BJ (cell line): ENCODE results near the gene MROH8. TPM values are rescaled to one million over a fixed set of nuclear protein-coding genes. Genes with fewer than 3 reads are reported as not detected.

Experiments
- CTCF ChIA-PET: fragments of 350-600 bp; formaldehyde crosslinking; extraction: SDS; loops from one replicate; lab custom pipeline; 2021; ENCODE audit warnings: antibody characterized with exemption, inconsistent platforms; lab: Yijun Ruan, JAX
- POLR2A ChIA-PET: fragments of 300-600 bp; sonication (Branson Sonifier 250); formaldehyde crosslinking; extraction: SDS; loops from one replicate; lab custom pipeline; 2021; ENCODE audit warnings: antibody characterized with exemption; lab: Charles Lee
- DNase-seq: peaks from one replicate; pipeline ENCODE4 v3.0.0-alpha.2; 2011; ENCODE audit warnings: low read depth
- H3K27me3 ChIP-seq: 2 replicates; pipeline ENCODE4 v1.6.0; 2011; ENCODE audit warnings: low read length; ENCODE audit not compliant: control insufficient read depth, insufficient read depth
- H3K36me3 ChIP-seq: 2 replicates; pipeline ENCODE4 v1.5.1; 2011; ENCODE audit warnings: low read length; ENCODE audit not compliant: control insufficient read depth, insufficient read depth
- H3K4me3 ChIP-seq: 2 replicates; pipeline ENCODE4 v1.5.1; 2011; ENCODE audit warnings: low read depth, mild to moderate bottlenecking, control low read depth, low read length
- polyA minus RNA-seq: library from RNA; depleted of rRNA, polyadenylated mRNA; stranded (reverse); fragments of >200 nt; gene quantifications from 2 replicates; pipeline ENCODE4 v1.2.3, GENCODE V29; 2011; rRNA and poly(A)+ RNA removed
- polyA plus RNA-seq: library from polyadenylated mRNA; depleted of rRNA; stranded (reverse); fragments of >200 nt; gene quantifications from 2 replicates; pipeline ENCODE4 v1.2.3, GENCODE V29; 2011; rRNA removed
- TF ChIP-seq, protein P1 (sequence below): IDR thresholded peaks from 2 replicates; pipeline ENCODE4 v1.5.1; 2011; ENCODE audit warnings: low read depth, mild to moderate bottlenecking, control low read depth, inconsistent platforms, low read length, moderate library complexity; ENCODE audit not compliant: insufficient read depth

MROH8 gene
- polyA plus RNA-seq: 2.4 and 2.7 TPM in 2 replicates
- 1.2 and 1.7 TPM in 2 replicates for polyA minus RNA-seq

GRCh38 chr20:37178839-37179682, at the start of gene MROH8, which contains the start of gene RPN2:
MROH8 (minus strand) TSS chr20:37179548.
RPN2 (plus strand) TSS chr20:37179330; CDS start chr20:37179357, 27 bp downstream.
- Histone ChIP-seq H3K27me3 (no peaks in the 10 kb centered on the region), H3K4me3 (peak within 1 kb of the TSS; percentile 61), H3K36me3 (peaks cover 3% of the 10 kb centered on the region; the same call in 1 of the 2 replicates)
- TF ChIP-seq, protein P1, sequence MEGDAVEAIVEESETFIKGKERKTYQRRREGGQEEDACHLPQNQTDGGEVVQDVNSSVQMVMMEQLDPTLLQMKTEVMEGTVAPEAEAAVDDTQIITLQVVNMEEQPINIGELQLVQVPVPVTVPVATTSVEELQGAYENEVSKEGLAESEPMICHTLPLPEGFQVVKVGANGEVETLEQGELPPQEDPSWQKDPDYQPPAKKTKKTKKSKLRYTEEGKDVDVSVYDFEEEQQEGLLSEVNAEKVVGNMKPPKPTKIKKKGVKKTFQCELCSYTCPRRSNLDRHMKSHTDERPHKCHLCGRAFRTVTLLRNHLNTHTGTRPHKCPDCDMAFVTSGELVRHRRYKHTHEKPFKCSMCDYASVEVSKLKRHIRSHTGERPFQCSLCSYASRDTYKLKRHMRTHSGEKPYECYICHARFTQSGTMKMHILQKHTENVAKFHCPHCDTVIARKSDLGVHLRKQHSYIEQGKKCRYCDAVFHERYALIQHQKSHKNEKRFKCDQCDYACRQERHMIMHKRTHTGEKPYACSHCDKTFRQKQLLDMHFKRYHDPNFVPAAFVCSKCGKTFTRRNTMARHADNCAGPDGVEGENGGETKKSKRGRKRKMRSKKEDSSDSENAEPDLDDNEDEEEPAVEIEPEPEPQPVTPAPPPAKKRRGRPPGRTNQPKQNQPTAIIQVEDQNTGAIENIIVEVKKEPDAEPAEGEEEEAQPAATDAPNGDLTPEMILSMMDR: no peak
- ChIA-PET CTCF (interaction anchor here (0.6 to 3.2 kb wide), 10 partner anchors 11 to 1012 kb away, joined by 3 to 23 read pairs (median 4); no protein-coding TSS in a partner anchor), POLR2A (interaction anchor here (0.6 to 0.9 kb wide), 2 partner anchors 11 to 822 kb away, joined by 4 read pairs; no protein-coding TSS in a partner anchor)
- DNase-seq: peak; percentile 83

DNA sequence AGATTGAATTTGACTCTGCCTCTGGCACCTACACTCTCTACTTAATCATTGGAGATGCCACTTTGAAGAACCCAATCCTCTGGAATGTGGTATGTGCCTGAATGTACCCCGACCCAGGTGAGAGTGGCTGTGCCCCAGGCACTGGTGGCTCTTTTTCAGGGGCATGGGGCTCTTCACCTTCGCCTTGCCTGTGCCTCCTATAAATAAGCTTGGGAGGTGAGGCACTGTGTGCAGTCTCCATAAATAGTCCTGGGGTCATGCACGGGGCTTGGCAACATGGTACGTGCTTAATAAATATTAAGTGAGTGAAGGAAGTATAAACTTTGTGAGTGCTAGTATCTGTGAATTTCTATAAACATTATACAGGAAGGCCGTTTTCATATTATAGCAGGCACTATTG, 49.3 kb upstream of the MROH8 start:
- TF ChIP-seq, protein P1: no peak
- H3K27me3 ChIP-seq: no peaks in the 10 kb centered on the region
- DNase-seq: no peak
- POLR2A ChIA-PET: no interaction called here
- peaks cover 41% of the 10 kb centered on the region for H3K36me3 ChIP-seq
- no peak overlapping the region for H3K4me3 ChIP-seq
- CTCF ChIA-PET: interaction anchor here (0.9 to 2.2 kb wide), 2 partner anchors 33 kb away, joined by 3 to 6 read pairs; no protein-coding TSS in a partner anchor

DNA sequence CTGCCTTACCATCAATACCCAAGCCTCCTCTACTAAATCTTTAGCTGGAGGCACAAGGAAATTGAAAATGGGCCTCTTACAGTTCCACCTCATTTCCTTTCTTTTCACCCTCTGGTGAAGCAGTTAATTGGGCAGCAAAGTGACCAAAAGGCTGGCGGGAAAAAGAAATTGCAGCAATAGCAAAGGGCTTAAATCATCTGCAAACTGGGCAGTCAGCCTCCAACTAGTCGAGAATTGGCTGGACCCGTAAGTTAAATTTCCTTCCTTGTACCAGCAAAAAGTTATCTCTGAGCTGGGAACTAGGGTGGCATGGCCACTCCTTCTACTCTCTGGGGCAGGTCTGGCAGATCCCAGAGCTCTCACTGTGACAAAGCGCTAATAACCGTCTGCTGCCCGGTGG, 48.7 kb upstream of the MROH8 start:
- Histone ChIP-seq H3K4me3 (no peak overlapping the region), H3K36me3 (peaks cover 39% of the 10 kb centered on the region), H3K27me3 (no peaks in the 10 kb centered on the region)
- TF ChIP-seq, protein P1: no peak
- POLR2A ChIA-PET: no interaction called here
- DNase-seq: no peak
- CTCF ChIA-PET: interaction anchor here (0.7 to 0.9 kb wide), 2 partner anchors 32 to 298 kb away, joined by 3 read pairs; no protein-coding TSS in a partner anchor

DNA sequence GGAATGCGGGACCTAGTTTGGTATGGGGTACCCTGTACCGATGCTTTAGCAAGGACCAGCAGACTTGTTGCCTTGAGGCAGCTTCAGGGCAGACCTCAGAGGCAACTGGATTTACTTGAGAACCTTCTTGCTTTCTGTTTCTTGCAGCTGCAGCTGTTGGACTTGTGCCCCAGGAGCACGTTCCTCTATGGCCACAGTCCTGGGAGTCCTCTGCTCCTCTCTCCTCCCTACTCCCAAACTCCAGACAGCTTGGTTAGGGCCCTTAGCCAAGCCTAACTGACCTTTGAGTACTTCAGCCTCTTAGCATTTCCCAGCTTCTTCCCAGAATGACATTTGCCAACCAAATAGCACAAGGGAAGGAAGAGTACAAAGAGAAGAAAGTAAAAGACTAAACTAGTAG, 47.5 kb upstream of the MROH8 start:
- CTCF ChIA-PET: interaction anchor here (1.6 kb wide), 1 partner anchor 32 kb away, joined by 5 read pairs; no protein-coding TSS in a partner anchor
- POLR2A ChIA-PET: no interaction called here
- DNase-seq: no peak
- TF ChIP-seq, protein P1: no peak
- Histone ChIP-seq H3K4me3 (no peak overlapping the region), H3K36me3 (peaks cover 34% of the 10 kb centered on the region), H3K27me3 (no peaks in the 10 kb centered on the region)

DNA sequence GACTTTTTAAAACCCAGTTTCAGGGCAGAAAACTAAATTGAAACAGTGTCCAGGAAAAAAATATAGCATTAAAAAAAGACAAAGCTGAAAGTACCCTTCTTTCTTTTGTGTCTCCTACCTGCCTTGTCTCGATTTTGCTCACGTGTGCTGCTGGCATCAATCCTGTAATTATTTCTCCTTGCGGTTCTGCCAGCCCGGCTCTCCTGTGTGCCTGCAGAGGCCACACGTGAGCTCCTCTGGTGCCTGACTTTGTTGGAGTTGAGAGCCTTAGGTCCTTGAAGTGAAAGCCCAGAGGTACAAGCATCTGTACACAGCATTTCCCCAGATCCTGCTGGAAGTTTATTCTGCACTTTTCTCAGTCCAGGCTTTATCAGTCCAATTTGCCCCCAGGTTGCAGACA, 45.8 kb upstream of the MROH8 start:
- H3K27me3 ChIP-seq: no peaks in the 10 kb centered on the region
- H3K4me3 ChIP-seq: no peak overlapping the region
- TF ChIP-seq, protein P1: no peak
- CTCF ChIA-PET: interaction anchor here (0.6 to 3.4 kb wide), 5 partner anchors 23 to 310 kb away, joined by 3 to 11 read pairs (median 3); no protein-coding TSS in a partner anchor
- no peak for DNase-seq
- peaks cover 24% of the 10 kb centered on the region for H3K36me3 ChIP-seq
- POLR2A ChIA-PET: no interaction called here
